Coronary artery (tissue), 2 donors: ENCODE data around the gene THBS4.

Experiments
- DNase-seq: peaks from one replicate; pipeline ENCODE4 v3.0.0-alpha.2; 2017; ENCODE audit warnings: low spot score
- H3K27ac ChIP-seq, 2 donors: fragments of 200-600 bp; sonication (generic); one replicate each; pipeline ENCODE4 v1.5.1; 2016 to 2019
- H3K4me3 ChIP-seq: fragments of 200-600 bp; sonication (generic); 2 replicates; pipeline ENCODE4 v1.5.1; 2016; ENCODE audit warnings: mild to moderate bottlenecking, moderate library complexity
- TF ChIP-seq, protein P1 (sequence below): fragments of 200-600 bp; sonication (generic); IDR thresholded peaks from one replicate; pipeline ENCODE4 v1.5.1; 2019; ENCODE audit warnings: antibody characterized with exemption

Gene THBS4

DNA sequence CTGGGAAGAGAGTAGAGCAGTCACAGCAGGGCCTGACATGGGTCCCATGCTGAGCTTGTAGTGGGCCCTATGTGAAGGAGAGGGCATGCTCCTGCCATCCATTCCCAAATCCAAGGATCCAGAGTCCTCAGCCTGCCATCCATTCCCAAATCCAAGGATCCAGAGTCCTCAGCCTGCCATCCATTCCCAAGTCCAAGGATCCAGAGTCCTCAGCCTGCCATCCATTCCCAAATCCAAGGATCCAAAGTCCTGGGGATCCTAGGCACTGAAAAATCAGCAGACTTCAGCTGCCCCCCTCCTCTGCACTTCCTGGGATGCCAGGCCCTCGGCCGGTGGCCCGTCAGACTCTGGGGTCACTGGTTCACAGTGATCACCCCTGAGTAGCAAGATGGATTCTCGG is 33.6 kb downstream of the THBS4 start:
- TF ChIP-seq, protein P1, sequence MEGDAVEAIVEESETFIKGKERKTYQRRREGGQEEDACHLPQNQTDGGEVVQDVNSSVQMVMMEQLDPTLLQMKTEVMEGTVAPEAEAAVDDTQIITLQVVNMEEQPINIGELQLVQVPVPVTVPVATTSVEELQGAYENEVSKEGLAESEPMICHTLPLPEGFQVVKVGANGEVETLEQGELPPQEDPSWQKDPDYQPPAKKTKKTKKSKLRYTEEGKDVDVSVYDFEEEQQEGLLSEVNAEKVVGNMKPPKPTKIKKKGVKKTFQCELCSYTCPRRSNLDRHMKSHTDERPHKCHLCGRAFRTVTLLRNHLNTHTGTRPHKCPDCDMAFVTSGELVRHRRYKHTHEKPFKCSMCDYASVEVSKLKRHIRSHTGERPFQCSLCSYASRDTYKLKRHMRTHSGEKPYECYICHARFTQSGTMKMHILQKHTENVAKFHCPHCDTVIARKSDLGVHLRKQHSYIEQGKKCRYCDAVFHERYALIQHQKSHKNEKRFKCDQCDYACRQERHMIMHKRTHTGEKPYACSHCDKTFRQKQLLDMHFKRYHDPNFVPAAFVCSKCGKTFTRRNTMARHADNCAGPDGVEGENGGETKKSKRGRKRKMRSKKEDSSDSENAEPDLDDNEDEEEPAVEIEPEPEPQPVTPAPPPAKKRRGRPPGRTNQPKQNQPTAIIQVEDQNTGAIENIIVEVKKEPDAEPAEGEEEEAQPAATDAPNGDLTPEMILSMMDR = no peak
- H3K27ac ChIP-seq = no peak overlapping the region
- no peak overlapping the region for H3K4me3 ChIP-seq
- DNase-seq = peak; percentile 21

DNA sequence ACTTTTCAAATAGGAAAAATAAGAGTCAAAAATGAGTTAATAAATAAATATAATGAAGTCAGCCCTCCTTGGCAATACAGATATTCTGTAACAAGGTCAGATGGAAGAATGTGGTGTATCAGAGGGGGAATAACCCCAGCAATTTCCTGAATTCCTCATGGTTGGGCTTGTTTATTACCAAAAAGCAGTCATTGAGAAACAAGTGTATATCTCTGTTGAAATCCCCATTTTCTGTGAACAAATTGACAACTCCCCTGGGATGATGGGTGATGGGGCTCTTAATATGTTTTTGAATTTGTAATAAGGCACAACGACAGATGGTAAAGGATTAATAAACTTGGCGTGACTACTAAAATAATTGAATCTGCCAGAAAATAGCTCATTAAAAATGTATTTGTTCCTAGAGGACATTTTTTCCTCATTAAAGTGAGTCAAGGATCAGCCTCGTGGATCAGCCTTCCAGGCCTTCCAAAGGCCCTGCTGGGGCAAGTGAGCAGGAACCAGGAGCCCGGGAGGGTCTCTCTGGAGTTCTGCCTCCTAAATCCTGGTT is 34.2 kb downstream of the THBS4 start:
- Histone ChIP-seq H3K27ac (peak overlapping the region in 1 of 2 donors; percentile 37), H3K4me3 (no peak overlapping the region)
- TF ChIP-seq, protein P1 = no peak
- DNase-seq = no peak

DNA sequence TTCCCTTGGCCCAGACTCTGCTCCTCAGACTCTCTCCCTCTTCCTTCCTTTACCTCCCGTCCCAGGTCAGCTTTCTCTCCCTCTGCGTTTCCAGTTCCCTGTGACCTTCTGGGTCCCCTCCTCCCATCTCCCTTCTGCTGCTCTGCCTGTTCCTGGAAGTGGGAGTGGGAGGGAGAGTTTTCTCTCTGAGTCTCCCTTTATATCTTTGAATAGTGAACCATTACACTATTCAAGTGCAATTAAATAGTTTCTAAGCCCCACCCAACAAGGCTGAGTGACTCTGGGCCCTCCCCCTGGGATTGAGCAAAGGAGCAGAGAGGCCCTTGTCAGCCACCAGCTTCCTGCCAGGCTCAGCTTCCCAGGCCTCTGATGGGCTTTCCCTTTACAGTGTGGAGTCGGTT is 34.8 kb downstream of the THBS4 start:
- Histone ChIP-seq H3K27ac (peak overlapping the region in 1 of 2 donors; percentile 37), H3K4me3 (no peak overlapping the region)
- DNase-seq = peak; percentile 45
- TF ChIP-seq, protein P1 = no peak

DNA sequence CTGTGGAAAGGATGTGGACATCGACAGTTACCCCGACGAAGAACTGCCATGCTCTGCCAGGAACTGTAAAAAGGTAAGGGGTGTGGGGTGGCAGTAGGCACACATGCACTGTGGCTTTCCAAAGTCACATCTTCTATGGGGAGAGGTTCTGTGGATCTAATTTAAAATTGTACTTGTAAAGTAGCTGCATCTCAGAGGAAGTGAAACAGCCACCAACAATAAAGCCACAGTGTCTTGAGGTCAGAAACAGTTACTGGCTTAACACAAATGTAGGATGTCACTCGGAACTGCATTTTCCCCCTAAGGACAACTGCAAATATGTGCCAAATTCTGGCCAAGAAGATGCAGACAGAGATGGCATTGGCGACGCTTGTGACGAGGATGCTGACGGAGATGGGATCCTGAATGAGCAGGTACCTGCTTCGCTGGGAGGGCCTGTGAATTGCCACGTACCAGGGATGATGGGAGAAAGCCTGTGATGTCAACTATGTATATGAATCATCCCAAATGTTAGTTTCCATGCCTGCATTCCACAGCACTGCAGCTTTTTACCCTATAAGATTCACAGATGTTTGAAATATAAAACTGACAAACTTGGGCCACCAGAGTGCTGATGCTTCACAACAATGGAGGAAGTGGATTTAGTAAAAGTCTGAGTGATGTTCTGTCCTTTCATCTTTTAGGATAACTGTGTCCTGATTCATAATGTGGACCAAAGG is 35.3 kb downstream of the THBS4 start:
- Histone ChIP-seq H3K27ac (peak overlapping the region in 1 of 2 donors; percentile 37), H3K4me3 (no peak overlapping the region)
- peak; percentile 31 for DNase-seq
- TF ChIP-seq, protein P1 = no peak

DNA sequence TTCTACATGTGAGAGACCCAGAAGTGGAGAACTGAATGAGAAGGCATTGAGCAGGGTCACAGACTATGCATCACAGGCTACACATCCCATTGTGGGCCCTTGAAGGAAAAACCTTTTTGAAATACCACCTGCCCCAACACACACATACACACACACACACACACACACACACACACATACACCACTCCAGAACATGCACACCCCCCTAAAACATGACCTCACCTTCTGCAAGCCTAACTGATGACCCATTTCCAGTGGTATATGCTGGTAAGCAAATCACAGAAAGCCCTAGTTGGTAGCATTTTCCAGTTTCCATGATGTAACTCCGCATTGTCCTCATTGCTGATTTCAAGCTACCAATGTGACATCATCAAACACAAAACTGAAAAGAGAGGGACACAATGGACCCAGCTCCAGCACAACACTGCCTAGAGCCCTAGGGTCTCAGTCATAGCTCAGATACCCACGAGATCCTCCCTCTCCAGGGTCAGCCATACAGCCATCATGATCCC is 36.4 kb downstream of the THBS4 start:
- DNase-seq = no peak
- H3K4me3 ChIP-seq = no peak overlapping the region
- TF ChIP-seq, protein P1 = no peak
- H3K27ac ChIP-seq = no peak overlapping the region

DNA sequence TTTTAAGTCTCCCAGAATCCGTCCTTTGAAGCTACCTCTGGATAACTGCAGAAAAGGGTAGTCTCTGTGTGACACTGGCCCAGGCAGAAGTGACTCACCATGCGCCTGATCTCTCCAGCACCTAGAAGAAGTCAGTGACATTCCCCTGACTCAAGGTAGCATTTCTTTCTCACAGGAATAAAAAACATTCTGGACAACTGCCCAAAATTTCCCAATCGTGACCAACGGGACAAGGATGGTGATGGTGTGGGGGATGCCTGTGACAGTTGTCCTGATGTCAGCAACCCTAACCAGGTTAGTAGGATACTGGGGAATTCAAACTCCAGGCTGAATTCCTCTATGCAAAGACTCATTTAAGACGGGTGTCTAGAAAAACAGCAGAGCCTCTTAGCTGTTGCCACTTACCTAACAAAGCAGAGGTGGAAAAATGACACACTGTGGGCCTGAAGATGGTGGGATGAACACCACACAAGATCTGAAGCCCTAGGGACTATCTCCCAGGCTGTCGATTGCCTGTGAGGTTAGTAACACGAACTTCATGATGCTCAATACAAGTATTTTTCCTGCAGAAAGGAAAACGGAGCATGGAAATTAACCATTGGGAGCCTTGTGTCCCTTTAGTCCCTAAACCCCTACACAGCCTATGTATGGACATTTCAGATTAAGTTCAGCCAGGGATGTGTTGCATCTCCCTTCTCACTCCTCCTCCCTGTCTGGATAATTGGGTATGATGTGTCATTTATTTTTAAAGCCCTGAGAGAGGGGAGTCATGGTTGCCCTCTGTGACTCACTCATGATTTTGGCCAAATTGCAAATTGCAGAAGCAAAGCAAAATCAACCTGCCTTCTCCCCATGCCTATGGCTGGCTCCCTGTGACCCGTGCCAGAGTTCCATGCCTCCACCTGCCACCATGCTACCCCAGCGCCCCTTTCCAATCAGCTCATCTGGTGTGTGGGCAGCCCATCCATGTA is 37.2 kb downstream of the THBS4 start:
- DNase-seq = peak; percentile 53
- H3K27ac ChIP-seq = no peak overlapping the region
- H3K4me3 ChIP-seq = no peak overlapping the region
- TF ChIP-seq, protein P1 = no peak
